CD1c-positive myeloid dendritic cell (primary cell): ENCODE measurements around the gene PDE7B.

Source experiments
- DNase-seq: peaks from one replicate; pipeline ENCODE4 v3.0.0-alpha.2; 2016; ENCODE audit errors: extremely low spot score

PDE7B gene

GRCh38 chr6:135851442-135852271 is at the start of gene PDE7B:
PDE7B (plus strand) TSS chr6:135851701.
- DNase-seq, result peak; percentile 82

- DNase-seq, result no peak
These were observed 49.6 kb upstream of the PDE7B start for GRCh38 chr6:135801755-135802465.

GRCh38 chr6:135810486-135810885 is 41.0 kb upstream of the PDE7B start:
- no peak for DNase-seq

- no peak for DNase-seq
These were observed 40.3 kb upstream of the PDE7B start for GRCh38 chr6:135811170-135811569.

GRCh38 chr6:135811644-135812526 is 39.6 kb upstream of the PDE7B start:
- DNase-seq, result no peak

GRCh38 chr6:135813401-135813800 is 38.1 kb upstream of the PDE7B start:
- DNase-seq, result no peak

GRCh38 chr6:135814043-135814442 is 37.5 kb upstream of the PDE7B start:
- DNase-seq, result no peak

- DNase-seq, result no peak
These were observed 36.3 kb upstream of the PDE7B start for GRCh38 chr6:135815216-135815615.

- no peak for DNase-seq
These were observed 34.5 kb upstream of the PDE7B start for GRCh38 chr6:135817035-135817434.

GRCh38 chr6:135819665-135820064 is 31.8 kb upstream of the PDE7B start:
- peak; percentile 25 for DNase-seq

GRCh38 chr6:135820340-135820739 is 31.2 kb upstream of the PDE7B start:
- DNase-seq, result no peak

- no peak for DNase-seq
These were observed 27.6 kb upstream of the PDE7B start for GRCh38 chr6:135823851-135824250.

GRCh38 chr6:135826236-135826804 is 25.2 kb upstream of the PDE7B start:
- DNase-seq, result no peak

- no peak for DNase-seq
These were observed 23.5 kb upstream of the PDE7B start for GRCh38 chr6:135828021-135828420.

GRCh38 chr6:135830452-135830881 is 21.0 kb upstream of the PDE7B start:
- no peak for DNase-seq

GRCh38 chr6:135831016-135831415 is 20.5 kb upstream of the PDE7B start:
- no peak for DNase-seq

GRCh38 chr6:135832166-135832565 is 19.3 kb upstream of the PDE7B start:
- no peak for DNase-seq

GRCh38 chr6:135833771-135834170 is 17.7 kb upstream of the PDE7B start:
- DNase-seq, result no peak

- DNase-seq, result no peak
These were observed 13.6 kb upstream of the PDE7B start for GRCh38 chr6:135837735-135838449.

- DNase-seq, result no peak
These were observed 12.4 kb upstream of the PDE7B start for GRCh38 chr6:135839121-135839520.
